ENCODE data around the gene CTXN2.

GRCh38 chr15:48177383-48177765 is 14.1 kb upstream of the CTXN2 start:
- TF ChIP-seq EZH2phosphoT487 (IDR thresholded peaks at IDR 0.05; ENCODE audit: low read length) (no peak), EZH2 (optimal IDR thresholded peaks at IDR 0.05; ENCODE audit: low read depth, low read length) (no peak)
- TF ChIP-seq, protein P1, sequence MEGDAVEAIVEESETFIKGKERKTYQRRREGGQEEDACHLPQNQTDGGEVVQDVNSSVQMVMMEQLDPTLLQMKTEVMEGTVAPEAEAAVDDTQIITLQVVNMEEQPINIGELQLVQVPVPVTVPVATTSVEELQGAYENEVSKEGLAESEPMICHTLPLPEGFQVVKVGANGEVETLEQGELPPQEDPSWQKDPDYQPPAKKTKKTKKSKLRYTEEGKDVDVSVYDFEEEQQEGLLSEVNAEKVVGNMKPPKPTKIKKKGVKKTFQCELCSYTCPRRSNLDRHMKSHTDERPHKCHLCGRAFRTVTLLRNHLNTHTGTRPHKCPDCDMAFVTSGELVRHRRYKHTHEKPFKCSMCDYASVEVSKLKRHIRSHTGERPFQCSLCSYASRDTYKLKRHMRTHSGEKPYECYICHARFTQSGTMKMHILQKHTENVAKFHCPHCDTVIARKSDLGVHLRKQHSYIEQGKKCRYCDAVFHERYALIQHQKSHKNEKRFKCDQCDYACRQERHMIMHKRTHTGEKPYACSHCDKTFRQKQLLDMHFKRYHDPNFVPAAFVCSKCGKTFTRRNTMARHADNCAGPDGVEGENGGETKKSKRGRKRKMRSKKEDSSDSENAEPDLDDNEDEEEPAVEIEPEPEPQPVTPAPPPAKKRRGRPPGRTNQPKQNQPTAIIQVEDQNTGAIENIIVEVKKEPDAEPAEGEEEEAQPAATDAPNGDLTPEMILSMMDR (IDR thresholded peaks at IDR 0.05; ENCODE audit: low read length), result no peak

Measured in MM.1S (cell line).